Astrocyte (in vitro differentiated cells and primary cell): ENCODE measurements around the gene PHETA2.

Source experiments
- CTCF ChIP-seq: IDR thresholded peaks from 2 replicates; pipeline ENCODE4 v1.5.1; 2011; ENCODE audit warnings: low read depth, mild to moderate bottlenecking, inconsistent platforms, low read length, moderate library complexity; ENCODE audit not compliant: insufficient read depth
- EZH2 ChIP-seq: IDR thresholded peaks from 2 replicates; pipeline ENCODE4 v1.6.1; 2012; ENCODE audit warnings: mild to moderate bottlenecking, low read length, inconsistent platforms; ENCODE audit not compliant: insufficient read depth

GRCh38 chr22:42069801-42070516 lies 4.1 kb upstream of the PHETA2 start:
- no peak for TF ChIP-seq CTCF
- TF ChIP-seq EZH2: no peak
